Measurements from ENCODE around the gene COL5A1. TPM values are rescaled to one million over a fixed set of nuclear protein-coding genes. Genes with fewer than 3 reads are reported as not detected.

Gene COL5A1
- total RNA-seq, 1 donor from 2014 or later, result 13.9 TPM

- peaks cover 18% of the 10 kb centered on the region for H3K4me1 ChIP-seq
Observed at GRCh38 chr9:134875371-134875770, 233.8 kb downstream of the COL5A1 start.

DNA sequence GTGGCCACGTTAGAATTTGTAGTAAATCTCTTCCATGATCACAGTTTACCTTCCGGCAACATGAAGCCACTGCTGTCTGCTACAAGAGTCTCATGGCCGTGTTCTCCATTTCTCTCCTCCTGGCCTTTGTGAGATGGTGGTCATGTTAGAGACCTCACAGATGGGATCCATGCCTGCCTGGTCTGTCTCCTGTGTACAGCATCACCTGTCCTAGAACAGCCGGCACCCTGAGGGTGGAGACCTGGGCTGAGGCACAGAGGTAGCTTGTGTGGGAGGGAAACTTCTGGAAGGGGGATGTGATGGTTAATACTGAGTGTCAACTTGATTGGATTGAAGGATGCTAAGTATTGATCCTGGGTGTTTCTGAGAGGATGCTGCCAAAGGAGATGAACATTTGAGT, 235.9 kb downstream of the COL5A1 start:
- no peaks in the 10 kb centered on the region for H3K36me3 ChIP-seq
- TF ChIP-seq, protein P1, sequence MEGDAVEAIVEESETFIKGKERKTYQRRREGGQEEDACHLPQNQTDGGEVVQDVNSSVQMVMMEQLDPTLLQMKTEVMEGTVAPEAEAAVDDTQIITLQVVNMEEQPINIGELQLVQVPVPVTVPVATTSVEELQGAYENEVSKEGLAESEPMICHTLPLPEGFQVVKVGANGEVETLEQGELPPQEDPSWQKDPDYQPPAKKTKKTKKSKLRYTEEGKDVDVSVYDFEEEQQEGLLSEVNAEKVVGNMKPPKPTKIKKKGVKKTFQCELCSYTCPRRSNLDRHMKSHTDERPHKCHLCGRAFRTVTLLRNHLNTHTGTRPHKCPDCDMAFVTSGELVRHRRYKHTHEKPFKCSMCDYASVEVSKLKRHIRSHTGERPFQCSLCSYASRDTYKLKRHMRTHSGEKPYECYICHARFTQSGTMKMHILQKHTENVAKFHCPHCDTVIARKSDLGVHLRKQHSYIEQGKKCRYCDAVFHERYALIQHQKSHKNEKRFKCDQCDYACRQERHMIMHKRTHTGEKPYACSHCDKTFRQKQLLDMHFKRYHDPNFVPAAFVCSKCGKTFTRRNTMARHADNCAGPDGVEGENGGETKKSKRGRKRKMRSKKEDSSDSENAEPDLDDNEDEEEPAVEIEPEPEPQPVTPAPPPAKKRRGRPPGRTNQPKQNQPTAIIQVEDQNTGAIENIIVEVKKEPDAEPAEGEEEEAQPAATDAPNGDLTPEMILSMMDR (IDR thresholded peaks at IDR 0.05; ENCODE audit: borderline replicate concordance), result no peak
- no peak for DNase-seq
- H3K9me3 ChIP-seq (replicated peaks), result peaks cover 9% of the 10 kb centered on the region
- H3K4me3 ChIP-seq, result no peak overlapping the region
- intact Hi-C loops (cut with micrococcal nuclease), result no loop called here
- peaks cover 6% of the 10 kb centered on the region for H3K4me1 ChIP-seq
- peaks cover 5% of the 10 kb centered on the region for H3K27me3 ChIP-seq (ENCODE audit: low read depth)
- H3K27ac ChIP-seq (replicated peaks), result no peak overlapping the region

More at GRCh38 chr9:134875371-134875770, 233.8 kb downstream of the COL5A1 start:
- DNase-seq, result no peak
- intact Hi-C loops (cut with micrococcal nuclease), result no loop called here
- H3K27ac ChIP-seq (replicated peaks), result no peak overlapping the region
- no peaks in the 10 kb centered on the region for H3K36me3 ChIP-seq
- H3K9me3 ChIP-seq (replicated peaks), result peaks cover 9% of the 10 kb centered on the region
- peaks cover 5% of the 10 kb centered on the region for H3K27me3 ChIP-seq (ENCODE audit: low read depth)
- TF ChIP-seq, protein P1 (IDR thresholded peaks at IDR 0.05; ENCODE audit: borderline replicate concordance), result no peak
- no peak overlapping the region for H3K4me3 ChIP-seq

DNA sequence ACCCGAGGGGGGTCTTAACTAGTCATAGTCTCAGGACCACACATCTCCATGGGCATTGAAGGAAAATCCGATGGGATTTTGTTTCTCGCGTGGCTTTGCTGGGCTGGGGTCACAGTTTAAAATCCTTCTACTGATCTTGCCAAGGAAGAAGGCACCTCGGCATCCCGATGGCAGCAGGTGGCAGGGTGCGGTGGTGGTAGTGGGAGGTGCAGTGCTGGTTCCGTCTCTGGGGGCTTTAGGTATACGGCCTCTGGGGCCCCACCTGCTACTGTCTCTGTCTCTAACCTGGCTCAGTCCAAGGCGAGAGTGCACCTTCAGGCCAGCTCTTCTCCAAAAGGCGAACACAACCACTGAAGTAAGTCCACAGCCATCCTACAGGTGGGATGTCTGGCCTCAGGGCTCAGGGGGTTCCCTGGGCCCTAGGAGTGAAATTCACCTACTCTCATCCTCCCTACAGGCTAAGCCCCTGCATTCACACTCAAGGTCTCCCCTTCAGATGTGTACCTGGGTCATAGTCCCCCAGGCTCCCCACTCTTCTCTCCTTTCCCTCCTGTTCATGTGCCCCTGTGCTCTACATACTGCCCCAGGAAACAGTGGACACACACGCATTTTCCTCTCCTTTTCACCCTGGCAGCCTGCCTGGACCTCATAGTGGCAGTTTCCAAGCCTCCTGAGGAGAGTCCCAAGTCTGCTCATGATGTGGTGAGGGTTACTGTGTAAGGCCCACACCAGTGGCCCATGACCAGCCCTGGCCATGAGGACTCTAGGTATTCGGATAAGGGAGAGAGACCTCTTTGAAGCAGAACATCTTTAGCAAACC, 238.3 kb downstream of the COL5A1 start:
- no peak overlapping the region for H3K4me3 ChIP-seq
- H3K36me3 ChIP-seq, result no peaks in the 10 kb centered on the region
- peaks cover 11% of the 10 kb centered on the region for H3K27me3 ChIP-seq (ENCODE audit: low read depth)
- no peak for DNase-seq
- H3K4me1 ChIP-seq, result peaks cover 6% of the 10 kb centered on the region
- intact Hi-C loops (cut with micrococcal nuclease), result no loop called here
- no peaks in the 10 kb centered on the region for H3K9me3 ChIP-seq (replicated peaks)
- no peak overlapping the region for H3K27ac ChIP-seq (replicated peaks)
- TF ChIP-seq, protein P1 (IDR thresholded peaks at IDR 0.05; ENCODE audit: borderline replicate concordance), result no peak

GRCh38 chr9:134880484-134881312, 239.1 kb downstream of the COL5A1 start, which contains the start of gene FCN2:
Gene FCN2 (plus strand): TSS chr9:134880810. CDS start chr9:134880822, 12 bp downstream.
- Histone ChIP-seq H3K27me3 (ENCODE audit: low read depth) (peaks cover 11% of the 10 kb centered on the region), H3K9me3 (replicated peaks) (no peaks in the 10 kb centered on the region), H3K36me3 (no peaks in the 10 kb centered on the region), H3K4me1 (peaks cover 6% of the 10 kb centered on the region), H3K4me3 (no peak within 1 kb of the TSS), H3K27ac (replicated peaks) (no peak within 1 kb of the TSS)
- TF ChIP-seq, protein P1 (IDR thresholded peaks at IDR 0.05; ENCODE audit: borderline replicate concordance), result no peak
- intact Hi-C loops (cut with micrococcal nuclease), result no loop called here
- no peak for DNase-seq

GRCh38 chr9:134881313-134881670, 239.7 kb downstream of the COL5A1 start:
- no peaks in the 10 kb centered on the region for H3K36me3 ChIP-seq
- H3K27ac ChIP-seq (replicated peaks), result no peak overlapping the region
- TF ChIP-seq, protein P1 (IDR thresholded peaks at IDR 0.05; ENCODE audit: borderline replicate concordance), result no peak
- H3K4me1 ChIP-seq, result peaks cover 6% of the 10 kb centered on the region
- no peak for DNase-seq
- peaks cover 11% of the 10 kb centered on the region for H3K27me3 ChIP-seq (ENCODE audit: low read depth)
- H3K9me3 ChIP-seq (replicated peaks), result no peaks in the 10 kb centered on the region
- no peak overlapping the region for H3K4me3 ChIP-seq
- intact Hi-C loops (cut with micrococcal nuclease), result no loop called here
